ENCODE measurements around the gene GPC5.
A peak's percentile ranks its signal among the peaks of the same experiment; 100 is the strongest.

Gene GPC5

GRCh38 chr13:91934354-91934753 lies 535.9 kb downstream of the GPC5 start:
- DNase-seq (ENCODE audit: low spot score) = no peak
- TF ChIP-seq, protein P1, sequence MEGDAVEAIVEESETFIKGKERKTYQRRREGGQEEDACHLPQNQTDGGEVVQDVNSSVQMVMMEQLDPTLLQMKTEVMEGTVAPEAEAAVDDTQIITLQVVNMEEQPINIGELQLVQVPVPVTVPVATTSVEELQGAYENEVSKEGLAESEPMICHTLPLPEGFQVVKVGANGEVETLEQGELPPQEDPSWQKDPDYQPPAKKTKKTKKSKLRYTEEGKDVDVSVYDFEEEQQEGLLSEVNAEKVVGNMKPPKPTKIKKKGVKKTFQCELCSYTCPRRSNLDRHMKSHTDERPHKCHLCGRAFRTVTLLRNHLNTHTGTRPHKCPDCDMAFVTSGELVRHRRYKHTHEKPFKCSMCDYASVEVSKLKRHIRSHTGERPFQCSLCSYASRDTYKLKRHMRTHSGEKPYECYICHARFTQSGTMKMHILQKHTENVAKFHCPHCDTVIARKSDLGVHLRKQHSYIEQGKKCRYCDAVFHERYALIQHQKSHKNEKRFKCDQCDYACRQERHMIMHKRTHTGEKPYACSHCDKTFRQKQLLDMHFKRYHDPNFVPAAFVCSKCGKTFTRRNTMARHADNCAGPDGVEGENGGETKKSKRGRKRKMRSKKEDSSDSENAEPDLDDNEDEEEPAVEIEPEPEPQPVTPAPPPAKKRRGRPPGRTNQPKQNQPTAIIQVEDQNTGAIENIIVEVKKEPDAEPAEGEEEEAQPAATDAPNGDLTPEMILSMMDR (IDR thresholded peaks at IDR 0.05; ENCODE audit: extremely low read depth, missing control alignments) = no peak

GRCh38 chr13:91946498-91947070 lies 548.2 kb downstream of the GPC5 start:
- TF ChIP-seq, protein P1 (IDR thresholded peaks at IDR 0.05; ENCODE audit: extremely low read depth, missing control alignments) = peak; percentile 24
- peak; percentile 7 for DNase-seq (ENCODE audit: low spot score)

DNA sequence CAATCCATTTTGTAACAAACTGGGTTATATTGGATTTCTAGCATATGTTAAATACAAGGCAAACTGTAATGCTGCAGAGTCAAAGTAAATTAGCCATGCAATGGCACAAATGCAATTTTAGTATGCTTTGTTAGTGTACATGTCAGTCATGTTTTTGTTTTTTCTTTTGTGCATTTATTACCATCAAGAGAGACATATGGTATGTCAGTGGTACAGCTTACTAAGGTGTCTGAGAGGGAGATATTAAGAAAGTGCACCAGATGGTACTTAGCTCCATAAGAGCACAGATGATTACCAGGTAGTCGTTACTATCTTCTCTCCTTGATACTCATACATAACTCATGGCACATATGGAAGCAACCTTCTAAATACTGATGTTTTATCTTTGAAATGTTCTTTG lies 550.3 kb downstream of the GPC5 start:
- DNase-seq (ENCODE audit: low spot score) = no peak
- TF ChIP-seq, protein P1 (IDR thresholded peaks at IDR 0.05; ENCODE audit: extremely low read depth, missing control alignments) = no peak

DNA sequence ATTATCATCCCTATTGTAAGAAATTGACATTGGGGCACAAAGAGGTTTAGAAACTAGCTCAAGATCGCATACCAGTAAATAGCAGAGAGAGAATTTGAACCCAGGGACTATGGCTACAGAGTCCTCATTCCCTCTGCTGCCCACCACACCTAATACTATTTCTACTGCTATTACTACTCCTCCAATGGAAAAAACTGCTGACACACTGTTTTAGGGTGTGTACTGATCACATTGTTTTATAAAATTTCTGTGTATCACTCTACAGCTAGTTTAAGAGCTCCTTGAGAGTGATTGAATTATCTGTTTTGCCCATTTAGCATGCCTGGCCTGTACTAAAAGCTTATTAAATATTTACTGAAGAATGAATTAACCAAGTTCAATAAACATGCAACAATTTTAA lies 552.4 kb downstream of the GPC5 start:
- TF ChIP-seq, protein P1 (IDR thresholded peaks at IDR 0.05; ENCODE audit: extremely low read depth, missing control alignments) = no peak
- DNase-seq (ENCODE audit: low spot score) = no peak

GRCh38 chr13:91955546-91956355 lies 557.3 kb downstream of the GPC5 start:
- TF ChIP-seq, protein P1 (IDR thresholded peaks at IDR 0.05; ENCODE audit: extremely low read depth, missing control alignments) = no peak
- no peak for DNase-seq (ENCODE audit: low spot score)

- DNase-seq (ENCODE audit: low spot score) = no peak
- TF ChIP-seq, protein P1 (IDR thresholded peaks at IDR 0.05; ENCODE audit: extremely low read depth, missing control alignments) = no peak
These were observed 562.5 kb downstream of the GPC5 start for GRCh38 chr13:91960947-91961346.

DNA sequence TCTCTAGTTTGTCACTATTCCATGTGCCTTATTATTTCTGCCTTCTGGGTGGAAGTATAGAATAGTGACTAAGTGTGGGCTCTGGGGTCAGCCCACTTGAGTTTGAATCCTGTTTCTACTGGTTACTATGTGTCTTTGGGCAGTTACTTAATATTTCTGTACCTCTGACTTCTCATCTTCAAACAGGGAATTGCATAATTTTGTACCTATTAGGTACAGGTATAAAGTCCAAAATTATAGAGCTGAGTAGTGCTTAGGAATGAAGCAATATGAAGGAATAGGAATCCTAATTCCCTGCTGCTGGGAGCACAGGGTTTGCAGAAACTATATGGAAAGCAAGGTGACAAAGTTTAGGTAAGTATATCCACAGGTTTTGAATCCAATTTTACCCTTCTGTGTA lies 564.5 kb downstream of the GPC5 start:
- TF ChIP-seq, protein P1 (IDR thresholded peaks at IDR 0.05; ENCODE audit: extremely low read depth, missing control alignments) = no peak
- DNase-seq (ENCODE audit: low spot score) = no peak

Data from GM20000 (cell line).